Panc1 (cell line): ENCODE results near the gene JADE2. TPM values are rescaled to one million over a fixed set of nuclear protein-coding genes. Genes with fewer than 3 reads are reported as not detected.

Experiments
- ATAC-seq: fragments of 200-7000 bp; cut with Tn5 transposase; 2 replicates; pipeline ENCODE4 v1.9.1; 2020; ENCODE audit warnings: mild to moderate bottlenecking, moderate library complexity
- BruUV-seq: library from RNA; stranded (reverse); fragments of 400-500 nt; replicated peaks from 2 replicates; lab custom pipeline; 2021; lab: Mats Ljungman, UMichigan
- CTCF ChIA-PET: fragments of 300-600 bp; sonication (Branson Sonifier 250); formaldehyde crosslinking; loops from one replicate; lab custom pipeline; 2022; ENCODE audit warnings: antibody characterized with exemption; lab: Charles Lee
- POLR2A ChIA-PET: fragments of 300-600 bp; sonication (Branson Sonifier 250); formaldehyde crosslinking; loops from one replicate; lab custom pipeline; 2022; ENCODE audit warnings: antibody characterized with exemption; lab: Charles Lee
- DNase-seq: peaks from one replicate; pipeline ENCODE4 v3.0.0-alpha.2; 2010; ENCODE audit warnings: low read depth, low spot score
- H3K27ac ChIP-seq: 2 replicates; pipeline ENCODE4 v1.5.1; 2011; ENCODE audit warnings: mild to moderate bottlenecking, low read length, inconsistent platforms
- H3K27me3 ChIP-seq: fragments of 200-500 bp; sonication (Bioruptor generic); 2 replicates; pipeline ENCODE4 v1.6.0; 2014; ENCODE audit warnings: low read length, inconsistent platforms; ENCODE audit not compliant: control insufficient read depth, insufficient read depth
- H3K36me3 ChIP-seq: fragments of 200-500 bp; sonication (Bioruptor generic); 2 replicates; pipeline ENCODE4 v1.5.1; 2014; ENCODE audit warnings: inconsistent platforms, mild to moderate bottlenecking, low read length, moderate library complexity; ENCODE audit not compliant: control insufficient read depth, insufficient read depth
- H3K4me1 ChIP-seq: 2 replicates; pipeline ENCODE4 v1.5.1; 2011; ENCODE audit warnings: inconsistent platforms, mild to moderate bottlenecking, low read length, moderate library complexity; ENCODE audit not compliant: control insufficient read depth, insufficient read depth
- H3K4me3 ChIP-seq, 2 experiments: 2 replicates each; pipeline ENCODE4 v1.5.1; 2011 to 2012; ENCODE audit warnings: low read depth in 2 of 2, low read length in 2 of 2, mild to moderate bottlenecking in 2 of 2, inconsistent platforms in 1 of 2, moderate library complexity in 1 of 2
- H3K9me3 ChIP-seq: fragments of 200-500 bp; sonication (Bioruptor generic); 2 replicates; pipeline ENCODE4 v1.5.1; 2014; ENCODE audit warnings: low read depth, mild to moderate bottlenecking, inconsistent platforms, low read length, moderate library complexity; ENCODE audit not compliant: control insufficient read depth, insufficient read depth
- POLR2AphosphoS5 ChIP-seq: IDR thresholded peaks from 2 replicates; pipeline ENCODE4 v1.6.1; 2012; ENCODE audit warnings: mild to moderate bottlenecking, low read depth, low read length, moderate library complexity
- SIN3A ChIP-seq: IDR thresholded peaks from 2 replicates; pipeline ENCODE4 v1.6.1; 2012; ENCODE audit warnings: low read depth, mild to moderate bottlenecking, low read length, moderate library complexity, borderline replicate concordance; ENCODE audit not compliant: insufficient read depth
- TCF7L2 ChIP-seq: IDR thresholded peaks from 2 replicates; pipeline ENCODE4 v1.6.1; 2011; ENCODE audit warnings: mild to moderate bottlenecking, low read depth, low read length, inconsistent platforms
- in situ Hi-C: cut with HindIII; loops from 2 replicates; pipeline ENCODE4 v1.10.0; 2016; ENCODE audit warnings: low sequenced_read_pairs, low pct_unique_long_range_greater_than_20kb
- intact Hi-C: fragments of 100-400 bp; cut with micrococcal nuclease; formaldehyde crosslinking; loops from one replicate; pipeline ENCODE4 v1.10.0; 2022; ENCODE audit not compliant: unreplicated experiment
- total RNA-seq: library from RNA; stranded (reverse); gene quantifications from one replicate; pipeline ENCODE4 v1.2.1, GENCODE V29; 2021; ENCODE audit not compliant: unreplicated experiment
- TF ChIP-seq, protein P1 (sequence below): fragments of 450-650 bp; IDR thresholded peaks from 2 replicates; pipeline ENCODE4 v1.5.1; 2017; ENCODE audit warnings: mild to moderate bottlenecking
- TF ChIP-seq, protein P2 (sequence below), 2 experiments: IDR thresholded peaks; 2 replicates each; pipeline ENCODE4 v1.6.1; 2011 to 2012; ENCODE audit warnings: low read depth in 2 of 2, control low read depth in 1 of 2, low read length in 1 of 2, mild to moderate bottlenecking in 1 of 2, moderate library complexity in 1 of 2; ENCODE audit not compliant: insufficient read depth in 1 of 2

JADE2 gene
- total RNA-seq, 1 experiment from 2014 or later: 80.0 TPM

DNA sequence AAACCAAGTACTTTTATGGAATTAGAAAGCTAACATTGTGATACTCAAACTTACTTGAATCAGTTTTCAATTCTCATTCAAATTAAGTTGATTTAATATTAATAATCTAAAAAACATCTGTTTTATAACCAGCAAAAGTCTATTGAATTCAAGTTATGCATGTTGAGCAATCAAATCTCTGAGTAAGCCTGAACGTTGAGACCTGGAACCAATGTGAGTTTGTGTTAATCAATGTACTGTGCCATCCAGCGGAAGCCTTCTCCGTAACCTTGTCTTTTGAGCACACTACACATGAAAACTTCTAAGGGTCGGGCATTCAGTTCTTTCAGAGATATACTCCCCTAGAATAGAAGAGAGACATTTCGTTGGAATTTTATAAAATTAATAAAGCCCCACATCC is 81.3 kb downstream of the JADE2 start:
- POLR2A ChIA-PET: interaction anchor here (0.6 kb wide), 1 partner anchor 440 kb away, joined by 5 read pairs; no protein-coding TSS in a partner anchor
- intact Hi-C loops (no loop called here), in situ Hi-C loops (no loop called here)
- Histone ChIP-seq H3K27me3 (no peaks in the 10 kb centered on the region), H3K9me3 (no peaks in the 10 kb centered on the region), H3K27ac (no peak overlapping the region), H3K4me3 (no peak overlapping the region), H3K36me3 (peaks cover 23% of the 10 kb centered on the region), H3K4me1 (no peaks in the 10 kb centered on the region)
- TF ChIP-seq SIN3A (no peak), TCF7L2 (no peak), POLR2AphosphoS5 (no peak)
- TF ChIP-seq, protein P1, sequence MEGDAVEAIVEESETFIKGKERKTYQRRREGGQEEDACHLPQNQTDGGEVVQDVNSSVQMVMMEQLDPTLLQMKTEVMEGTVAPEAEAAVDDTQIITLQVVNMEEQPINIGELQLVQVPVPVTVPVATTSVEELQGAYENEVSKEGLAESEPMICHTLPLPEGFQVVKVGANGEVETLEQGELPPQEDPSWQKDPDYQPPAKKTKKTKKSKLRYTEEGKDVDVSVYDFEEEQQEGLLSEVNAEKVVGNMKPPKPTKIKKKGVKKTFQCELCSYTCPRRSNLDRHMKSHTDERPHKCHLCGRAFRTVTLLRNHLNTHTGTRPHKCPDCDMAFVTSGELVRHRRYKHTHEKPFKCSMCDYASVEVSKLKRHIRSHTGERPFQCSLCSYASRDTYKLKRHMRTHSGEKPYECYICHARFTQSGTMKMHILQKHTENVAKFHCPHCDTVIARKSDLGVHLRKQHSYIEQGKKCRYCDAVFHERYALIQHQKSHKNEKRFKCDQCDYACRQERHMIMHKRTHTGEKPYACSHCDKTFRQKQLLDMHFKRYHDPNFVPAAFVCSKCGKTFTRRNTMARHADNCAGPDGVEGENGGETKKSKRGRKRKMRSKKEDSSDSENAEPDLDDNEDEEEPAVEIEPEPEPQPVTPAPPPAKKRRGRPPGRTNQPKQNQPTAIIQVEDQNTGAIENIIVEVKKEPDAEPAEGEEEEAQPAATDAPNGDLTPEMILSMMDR: no peak
- TF ChIP-seq, protein P2, sequence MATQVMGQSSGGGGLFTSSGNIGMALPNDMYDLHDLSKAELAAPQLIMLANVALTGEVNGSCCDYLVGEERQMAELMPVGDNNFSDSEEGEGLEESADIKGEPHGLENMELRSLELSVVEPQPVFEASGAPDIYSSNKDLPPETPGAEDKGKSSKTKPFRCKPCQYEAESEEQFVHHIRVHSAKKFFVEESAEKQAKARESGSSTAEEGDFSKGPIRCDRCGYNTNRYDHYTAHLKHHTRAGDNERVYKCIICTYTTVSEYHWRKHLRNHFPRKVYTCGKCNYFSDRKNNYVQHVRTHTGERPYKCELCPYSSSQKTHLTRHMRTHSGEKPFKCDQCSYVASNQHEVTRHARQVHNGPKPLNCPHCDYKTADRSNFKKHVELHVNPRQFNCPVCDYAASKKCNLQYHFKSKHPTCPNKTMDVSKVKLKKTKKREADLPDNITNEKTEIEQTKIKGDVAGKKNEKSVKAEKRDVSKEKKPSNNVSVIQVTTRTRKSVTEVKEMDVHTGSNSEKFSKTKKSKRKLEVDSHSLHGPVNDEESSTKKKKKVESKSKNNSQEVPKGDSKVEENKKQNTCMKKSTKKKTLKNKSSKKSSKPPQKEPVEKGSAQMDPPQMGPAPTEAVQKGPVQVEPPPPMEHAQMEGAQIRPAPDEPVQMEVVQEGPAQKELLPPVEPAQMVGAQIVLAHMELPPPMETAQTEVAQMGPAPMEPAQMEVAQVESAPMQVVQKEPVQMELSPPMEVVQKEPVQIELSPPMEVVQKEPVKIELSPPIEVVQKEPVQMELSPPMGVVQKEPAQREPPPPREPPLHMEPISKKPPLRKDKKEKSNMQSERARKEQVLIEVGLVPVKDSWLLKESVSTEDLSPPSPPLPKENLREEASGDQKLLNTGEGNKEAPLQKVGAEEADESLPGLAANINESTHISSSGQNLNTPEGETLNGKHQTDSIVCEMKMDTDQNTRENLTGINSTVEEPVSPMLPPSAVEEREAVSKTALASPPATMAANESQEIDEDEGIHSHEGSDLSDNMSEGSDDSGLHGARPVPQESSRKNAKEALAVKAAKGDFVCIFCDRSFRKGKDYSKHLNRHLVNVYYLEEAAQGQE (IDR thresholded peaks at IDR 0.05; ENCODE audit: insufficient read depth in 1 of 2, low read depth in 2 of 2, low read length in 1 of 2): no peak
- CTCF ChIA-PET: no interaction called here
- no peak for ATAC-seq
- DNase-seq: no peak
- no TSS peak for BruUV-seq

DNA sequence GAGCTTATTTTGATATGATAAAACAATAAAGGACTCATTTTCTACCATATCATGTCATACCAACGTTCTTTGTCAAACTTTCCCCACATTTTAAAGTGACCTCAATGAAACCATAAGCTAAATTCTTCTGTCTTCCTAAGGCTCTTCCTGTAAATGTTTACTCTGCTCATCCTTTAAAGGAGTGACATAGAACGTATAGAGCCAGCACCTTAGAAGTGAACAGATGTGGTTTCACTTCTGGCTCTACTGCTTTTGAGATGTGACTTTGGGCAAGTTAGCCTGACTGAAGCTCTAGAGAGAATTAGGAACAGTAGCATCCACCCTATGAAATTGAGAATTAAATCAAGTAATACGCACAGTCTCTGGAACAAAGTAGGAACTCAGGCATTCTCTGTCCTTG is 83.1 kb downstream of the JADE2 start:
- no TSS peak for BruUV-seq
- intact Hi-C loops (no loop called here), in situ Hi-C loops (no loop called here)
- Histone ChIP-seq H3K27ac (no peak overlapping the region), H3K4me3 (no peak overlapping the region), H3K9me3 (no peaks in the 10 kb centered on the region), H3K4me1 (no peaks in the 10 kb centered on the region), H3K36me3 (peaks cover 23% of the 10 kb centered on the region), H3K27me3 (no peaks in the 10 kb centered on the region)
- DNase-seq (no peak), ATAC-seq (no peak)
- POLR2A ChIA-PET: no interaction called here
- TF ChIP-seq POLR2AphosphoS5: no peak
- no peak for TF ChIP-seq TCF7L2
- TF ChIP-seq, protein P2 (IDR thresholded peaks at IDR 0.05; ENCODE audit: insufficient read depth in 1 of 2, low read depth in 2 of 2, low read length in 1 of 2): no peak
- TF ChIP-seq, protein P1: no peak
- TF ChIP-seq SIN3A: no peak
- CTCF ChIA-PET: interaction anchor here (1.0 kb wide), 1 partner anchor 21 kb away, joined by 12 read pairs; no protein-coding TSS in a partner anchor
